Type B pancreatic cell (in vitro differentiated cells): ENCODE measurements around the gene PARVB. TPM values are rescaled to one million over a fixed set of nuclear protein-coding genes. Genes with fewer than 3 reads are reported as not detected.

Source experiments
- DNase-seq: peaks from one replicate; pipeline ENCODE4 v3.0.0; 2021; ENCODE audit warnings: mixed read lengths; ENCODE audit not compliant: unreplicated experiment; ENCODE audit errors: extremely low spot score
- H3K27ac Mint-ChIP-seq: 2 replicates; pipeline ENCODE4 v1.8.0; 2021; ENCODE audit warnings: mild to moderate bottlenecking, mixed read lengths
- H3K27me3 Mint-ChIP-seq: 2 replicates; pipeline ENCODE4 v1.8.0; 2021; ENCODE audit warnings: mixed read lengths
- H3K36me3 Mint-ChIP-seq: 2 replicates; pipeline ENCODE4 v1.8.0; 2021; ENCODE audit warnings: mixed read lengths
- H3K4me1 Mint-ChIP-seq: one replicate; pipeline ENCODE4 v1.8.0; 2021; ENCODE audit warnings: mixed read lengths; ENCODE audit not compliant: unreplicated experiment
- H3K4me3 Mint-ChIP-seq: 2 replicates; pipeline ENCODE4 v1.8.0; 2021; ENCODE audit warnings: mild to moderate bottlenecking, mixed read lengths
- H3K9me3 Mint-ChIP-seq: 2 replicates; pipeline ENCODE4 v1.8.0; 2021; ENCODE audit warnings: mixed read lengths
- CTCF ChIP-seq: fragments of 200-600 bp; sonication (generic); conservative IDR thresholded peaks from 2 replicates; pipeline ENCODE4 v1.5.0; 2021; ENCODE audit warnings: antibody characterized with exemption, mild to moderate bottlenecking
- total RNA-seq: library from RNA; stranded (reverse); gene quantifications from 2 replicates; pipeline ENCODE4 v1.2.1, GENCODE V29; 2021; ENCODE audit warnings: low replicate concordance

The PARVB gene
- total RNA-seq, 1 donor from 2014 or later: 15.9 TPM

- Mint-ChIP-seq H3K4me3 (no peak overlapping the region), H3K27me3 (peaks cover 33% of the 10 kb centered on the region), H3K36me3 (no peaks in the 10 kb centered on the region), H3K9me3 (no peaks in the 10 kb centered on the region), H3K27ac (no peak overlapping the region), H3K4me1 (no peaks in the 10 kb centered on the region)
- TF ChIP-seq CTCF: no peak
- no peak for DNase-seq
These were observed 172.6 kb downstream of the PARVB start for GRCh38 chr22:44196731-44197131.

- Mint-ChIP-seq H3K36me3 (no peaks in the 10 kb centered on the region), H3K27ac (no peak overlapping the region), H3K4me3 (no peak overlapping the region), H3K27me3 (peaks cover 33% of the 10 kb centered on the region), H3K4me1 (peaks cover 4% of the 10 kb centered on the region), H3K9me3 (no peaks in the 10 kb centered on the region)
- DNase-seq: no peak
- TF ChIP-seq CTCF: no peak
These were observed 173.2 kb downstream of the PARVB start for GRCh38 chr22:44197271-44197670.

- Mint-ChIP-seq H3K4me3 (no peak overlapping the region), H3K27ac (no peak overlapping the region), H3K9me3 (no peaks in the 10 kb centered on the region), H3K27me3 (peaks cover 33% of the 10 kb centered on the region), H3K4me1 (peaks cover 10% of the 10 kb centered on the region), H3K36me3 (no peaks in the 10 kb centered on the region)
- no peak for DNase-seq
- TF ChIP-seq CTCF: no peak
These were observed 175.1 kb downstream of the PARVB start for GRCh38 chr22:44199164-44199563.

- Mint-ChIP-seq H3K4me1 (peaks cover 10% of the 10 kb centered on the region), H3K27ac (no peak overlapping the region), H3K9me3 (no peaks in the 10 kb centered on the region), H3K27me3 (peaks cover 26% of the 10 kb centered on the region), H3K4me3 (no peak overlapping the region), H3K36me3 (no peaks in the 10 kb centered on the region)
- no peak for DNase-seq
- TF ChIP-seq CTCF: no peak
These were observed 175.8 kb downstream of the PARVB start for GRCh38 chr22:44199866-44200265.

GRCh38 chr22:44200451-44200850 lies 176.3 kb downstream of the PARVB start:
- H3K4me1 Mint-ChIP-seq: peaks cover 10% of the 10 kb centered on the region
- no peaks in the 10 kb centered on the region for H3K9me3 Mint-ChIP-seq
- no peak overlapping the region for H3K4me3 Mint-ChIP-seq
- H3K27me3 Mint-ChIP-seq: peaks cover 22% of the 10 kb centered on the region
- no peak for DNase-seq
- no peak for TF ChIP-seq CTCF
- no peaks in the 10 kb centered on the region for H3K36me3 Mint-ChIP-seq
- H3K27ac Mint-ChIP-seq: no peak overlapping the region
